Fibroblast of the aortic adventitia (primary cell): ENCODE measurements around the gene LDLR. TPM values are rescaled to one million over a fixed set of nuclear protein-coding genes. Genes with fewer than 3 reads are reported as not detected.
"Not testable (repeated sequence)": the region's sequence is repeated elsewhere in the genome, so short reads cannot be mapped to it uniquely, and the experiment has no call there.

ENCODE experiments used
- DNase-seq: peaks from one replicate; pipeline ENCODE4 v3.0.0-alpha.2; 2010; ENCODE audit warnings: low read depth
- H3K4me3 ChIP-seq: 2 replicates; pipeline ENCODE4 v1.5.1; 2011; ENCODE audit warnings: low read depth, mild to moderate bottlenecking, control low read depth, low read length, moderate library complexity
- total RNA-seq: library from RNA; depleted of rRNA; stranded (reverse); fragments of >200 nt; gene quantifications from 2 replicates; pipeline ENCODE4 v1.2.3, GENCODE V29; 2012; ENCODE audit warnings: low replicate concordance
- TF ChIP-seq, protein P1 (sequence below): IDR thresholded peaks from 2 replicates; pipeline ENCODE4 v1.5.1; 2011; ENCODE audit warnings: mild to moderate bottlenecking, low read length, control low read depth, inconsistent platforms; ENCODE audit not compliant: insufficient read depth

The LDLR gene
- total RNA-seq, 1 donor, result 116 TPM

DNA sequence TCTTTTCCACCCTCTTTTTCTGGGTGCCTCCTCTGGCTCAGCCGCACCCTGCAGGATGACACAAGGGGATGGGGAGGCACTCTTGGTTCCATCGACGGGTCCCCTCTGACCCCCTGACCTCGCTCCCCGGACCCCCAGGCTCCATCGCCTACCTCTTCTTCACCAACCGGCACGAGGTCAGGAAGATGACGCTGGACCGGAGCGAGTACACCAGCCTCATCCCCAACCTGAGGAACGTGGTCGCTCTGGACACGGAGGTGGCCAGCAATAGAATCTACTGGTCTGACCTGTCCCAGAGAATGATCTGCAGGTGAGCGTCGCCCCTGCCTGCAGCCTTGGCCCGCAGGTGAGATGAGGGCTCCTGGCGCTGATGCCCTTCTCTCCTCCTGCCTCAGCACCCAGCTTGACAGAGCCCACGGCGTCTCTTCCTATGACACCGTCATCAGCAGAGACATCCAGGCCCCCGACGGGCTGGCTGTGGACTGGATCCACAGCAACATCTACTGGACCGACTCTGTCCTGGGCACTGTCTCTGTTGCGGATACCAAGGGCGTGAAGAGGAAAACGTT, 24.0 kb downstream of the LDLR start:
- TF ChIP-seq, protein P1, sequence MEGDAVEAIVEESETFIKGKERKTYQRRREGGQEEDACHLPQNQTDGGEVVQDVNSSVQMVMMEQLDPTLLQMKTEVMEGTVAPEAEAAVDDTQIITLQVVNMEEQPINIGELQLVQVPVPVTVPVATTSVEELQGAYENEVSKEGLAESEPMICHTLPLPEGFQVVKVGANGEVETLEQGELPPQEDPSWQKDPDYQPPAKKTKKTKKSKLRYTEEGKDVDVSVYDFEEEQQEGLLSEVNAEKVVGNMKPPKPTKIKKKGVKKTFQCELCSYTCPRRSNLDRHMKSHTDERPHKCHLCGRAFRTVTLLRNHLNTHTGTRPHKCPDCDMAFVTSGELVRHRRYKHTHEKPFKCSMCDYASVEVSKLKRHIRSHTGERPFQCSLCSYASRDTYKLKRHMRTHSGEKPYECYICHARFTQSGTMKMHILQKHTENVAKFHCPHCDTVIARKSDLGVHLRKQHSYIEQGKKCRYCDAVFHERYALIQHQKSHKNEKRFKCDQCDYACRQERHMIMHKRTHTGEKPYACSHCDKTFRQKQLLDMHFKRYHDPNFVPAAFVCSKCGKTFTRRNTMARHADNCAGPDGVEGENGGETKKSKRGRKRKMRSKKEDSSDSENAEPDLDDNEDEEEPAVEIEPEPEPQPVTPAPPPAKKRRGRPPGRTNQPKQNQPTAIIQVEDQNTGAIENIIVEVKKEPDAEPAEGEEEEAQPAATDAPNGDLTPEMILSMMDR, result no peak
- H3K4me3 ChIP-seq, result no peak overlapping the region
- no peak for DNase-seq

DNA sequence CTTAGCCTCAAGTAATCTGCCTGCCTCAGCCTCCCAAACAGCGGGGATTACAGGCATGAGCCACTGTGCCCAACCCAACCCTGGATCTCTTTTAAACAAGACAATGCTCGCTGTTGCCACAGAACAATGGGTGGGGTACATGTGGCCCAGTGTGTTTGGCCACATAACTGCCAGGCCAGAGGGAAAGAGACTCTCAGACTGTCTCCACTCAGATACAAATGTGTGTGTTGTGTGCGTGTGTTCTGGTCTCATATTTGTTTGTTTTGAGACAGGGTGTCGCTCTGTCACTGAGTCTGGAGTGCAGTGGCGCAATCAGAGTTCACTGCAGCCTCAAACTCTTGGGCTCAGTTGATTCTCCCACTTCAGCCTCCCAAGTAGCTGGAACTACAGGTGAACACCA, 25.8 kb downstream of the LDLR start:
- no peak overlapping the region for H3K4me3 ChIP-seq
- DNase-seq, result no peak
- TF ChIP-seq, protein P1, result no peak

DNA sequence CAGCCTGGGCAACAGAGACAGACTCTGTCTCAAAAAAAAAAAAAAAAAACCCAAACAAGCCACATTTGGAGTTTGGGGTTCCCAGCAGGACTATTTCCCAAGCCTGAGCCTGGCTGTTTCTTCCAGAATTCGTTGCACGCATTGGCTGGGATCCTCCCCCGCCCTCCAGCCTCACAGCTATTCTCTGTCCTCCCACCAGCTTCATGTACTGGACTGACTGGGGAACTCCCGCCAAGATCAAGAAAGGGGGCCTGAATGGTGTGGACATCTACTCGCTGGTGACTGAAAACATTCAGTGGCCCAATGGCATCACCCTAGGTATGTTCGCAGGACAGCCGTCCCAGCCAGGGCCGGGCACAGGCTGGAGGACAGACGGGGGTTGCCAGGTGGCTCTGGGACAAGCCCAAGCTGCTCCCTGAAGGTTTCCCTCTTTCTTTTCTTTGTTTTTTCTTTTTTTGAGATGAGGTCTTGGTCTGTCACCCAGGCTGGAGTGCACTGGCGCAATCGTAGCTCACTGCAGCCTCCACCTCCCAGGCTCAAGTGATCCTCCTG, 26.7 kb downstream of the LDLR start:
- TF ChIP-seq, protein P1, result no peak
- H3K4me3 ChIP-seq, result no peak overlapping the region
- no peak for DNase-seq

DNA sequence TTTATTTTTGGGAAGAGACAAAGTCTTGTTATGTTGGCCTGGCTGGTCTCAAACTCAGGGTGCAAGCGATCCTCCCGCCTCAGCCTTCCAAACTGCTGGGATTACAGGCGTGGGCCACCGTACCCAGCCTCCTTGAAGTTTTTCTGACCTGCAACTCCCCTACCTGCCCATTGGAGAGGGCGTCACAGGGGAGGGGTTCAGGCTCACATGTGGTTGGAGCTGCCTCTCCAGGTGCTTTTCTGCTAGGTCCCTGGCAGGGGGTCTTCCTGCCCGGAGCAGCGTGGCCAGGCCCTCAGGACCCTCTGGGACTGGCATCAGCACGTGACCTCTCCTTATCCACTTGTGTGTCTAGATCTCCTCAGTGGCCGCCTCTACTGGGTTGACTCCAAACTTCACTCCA, 27.2 kb downstream of the LDLR start:
- no peak overlapping the region for H3K4me3 ChIP-seq
- no peak for DNase-seq
- TF ChIP-seq, protein P1, result no peak

DNA sequence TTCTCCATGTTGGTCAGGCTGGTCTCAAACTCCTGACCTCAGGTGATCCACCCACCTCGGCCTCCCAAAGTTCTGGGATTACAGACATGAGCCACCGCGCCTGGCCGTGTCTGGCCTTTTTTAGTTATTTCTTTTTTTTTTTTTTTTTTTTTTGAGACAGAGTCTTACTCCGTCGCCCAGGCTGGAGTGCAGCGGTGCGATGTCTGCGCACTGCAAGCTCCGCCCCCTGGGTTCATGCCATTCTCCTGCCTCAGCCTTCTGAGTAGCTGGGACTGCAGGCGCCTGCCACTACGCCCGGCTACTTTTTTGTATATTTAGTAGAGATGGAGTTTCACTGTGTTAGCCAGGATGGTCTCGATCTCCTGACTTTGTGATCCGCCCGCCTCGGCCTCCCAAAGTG, 32.7 kb downstream of the LDLR start:
- not testable (repeated sequence) for H3K4me3 ChIP-seq, DNase-seq

DNA sequence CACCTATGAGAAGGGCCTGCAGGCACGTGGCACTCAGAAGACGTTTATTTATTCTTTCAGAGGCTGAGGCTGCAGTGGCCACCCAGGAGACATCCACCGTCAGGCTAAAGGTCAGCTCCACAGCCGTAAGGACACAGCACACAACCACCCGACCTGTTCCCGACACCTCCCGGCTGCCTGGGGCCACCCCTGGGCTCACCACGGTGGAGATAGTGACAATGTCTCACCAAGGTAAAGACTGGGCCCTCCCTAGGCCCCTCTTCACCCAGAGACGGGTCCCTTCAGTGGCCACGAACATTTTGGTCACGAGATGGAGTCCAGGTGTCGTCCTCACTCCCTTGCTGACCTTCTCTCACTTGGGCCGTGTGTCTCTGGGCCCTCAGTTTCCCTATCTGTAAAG, 33.9 kb downstream of the LDLR start:
- H3K4me3 ChIP-seq, result no peak overlapping the region
- no peak for DNase-seq
- TF ChIP-seq, protein P1, result no peak

DNA sequence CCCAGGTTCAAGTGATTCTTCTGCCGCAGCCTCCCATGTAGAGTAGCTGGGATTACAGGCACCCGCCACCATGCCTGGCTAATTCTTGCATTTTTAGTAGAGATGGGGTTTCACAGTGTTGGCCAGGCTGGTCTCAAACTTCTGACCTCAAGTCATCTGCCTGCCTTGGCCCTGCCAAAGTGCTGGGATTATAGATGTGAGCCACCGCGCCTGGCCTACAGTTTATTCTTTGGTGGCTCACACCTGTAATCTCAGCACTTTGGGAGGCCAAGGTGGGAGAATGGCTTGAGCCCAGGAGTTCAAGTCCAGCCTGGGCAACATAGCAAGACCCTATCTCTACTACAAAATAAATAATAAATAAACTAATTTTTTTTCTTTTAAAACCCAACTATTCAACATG, 34.9 kb downstream of the LDLR start:
- not testable (repeated sequence) for H3K4me3 ChIP-seq, DNase-seq

DNA sequence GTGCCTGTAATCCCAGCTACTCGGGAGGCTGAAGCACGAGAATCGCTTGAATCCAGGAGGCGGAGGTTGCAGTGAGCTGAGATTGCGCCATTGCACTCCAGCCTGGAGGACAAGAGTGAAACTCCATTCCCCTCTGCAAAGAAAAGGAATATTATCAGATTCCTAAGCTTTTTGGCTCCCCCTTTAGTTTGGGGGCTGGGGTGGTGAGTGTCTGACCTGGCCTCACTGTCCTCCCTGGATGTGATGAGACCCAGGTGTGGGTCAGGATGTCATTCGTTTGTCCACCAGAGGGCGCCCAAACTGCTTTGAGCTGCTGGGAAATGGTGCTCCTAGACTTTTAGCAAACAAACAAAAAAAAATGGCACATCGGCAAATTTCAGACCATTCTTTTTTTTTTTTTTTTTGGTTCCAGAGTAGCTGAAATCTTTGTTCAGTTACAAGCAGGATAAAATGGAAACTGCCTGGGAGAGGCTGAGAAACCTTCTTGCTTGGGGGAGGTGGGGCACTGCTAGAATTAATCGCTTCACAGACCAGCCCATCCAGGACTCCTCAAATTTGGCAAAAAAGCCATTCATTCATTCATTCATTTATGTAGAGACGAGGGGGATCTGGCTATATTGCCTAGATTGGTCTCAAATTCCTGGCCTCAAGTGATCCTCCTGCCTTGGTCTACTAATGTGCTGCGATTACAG, 36.9 kb downstream of the LDLR start:
- TF ChIP-seq, protein P1, result peak; percentile 75
- peak; percentile 75 for DNase-seq
- no peak overlapping the region for H3K4me3 ChIP-seq
